GM19351 (cell line): ENCODE data around the gene TOM1L1.
"Not testable (repeated sequence)": the region's sequence is repeated elsewhere in the genome, so short reads cannot be mapped to it uniquely, and the experiment has no call there.

Source experiments
- ATAC-seq: cut with Tn5 transposase; IDR thresholded peaks from one replicate; pipeline ENCODE4 v1.9.1; 2021; ENCODE audit warnings: mild to moderate bottlenecking, moderate library complexity; ENCODE audit not compliant: unreplicated experiment

Gene TOM1L1, protein sequence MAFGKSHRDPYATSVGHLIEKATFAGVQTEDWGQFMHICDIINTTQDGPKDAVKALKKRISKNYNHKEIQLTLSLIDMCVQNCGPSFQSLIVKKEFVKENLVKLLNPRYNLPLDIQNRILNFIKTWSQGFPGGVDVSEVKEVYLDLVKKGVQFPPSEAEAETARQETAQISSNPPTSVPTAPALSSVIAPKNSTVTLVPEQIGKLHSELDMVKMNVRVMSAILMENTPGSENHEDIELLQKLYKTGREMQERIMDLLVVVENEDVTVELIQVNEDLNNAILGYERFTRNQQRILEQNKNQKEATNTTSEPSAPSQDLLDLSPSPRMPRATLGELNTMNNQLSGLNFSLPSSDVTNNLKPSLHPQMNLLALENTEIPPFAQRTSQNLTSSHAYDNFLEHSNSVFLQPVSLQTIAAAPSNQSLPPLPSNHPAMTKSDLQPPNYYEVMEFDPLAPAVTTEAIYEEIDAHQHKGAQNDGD

GRCh38 chr17:54900457-54901229, at the start of gene TOM1L1:
Gene TOM1L1, plus strand, starts transcription at chr17:54900852. Its CDS starts 14 bp downstream, at chr17:54900866.
- ATAC-seq: no peak

- no peak for ATAC-seq
Measured at GRCh38 chr17:54859187-54859586, 41.5 kb upstream of the TOM1L1 start.

GRCh38 chr17:54860617-54861470, 39.8 kb upstream of the TOM1L1 start:
- ATAC-seq: no peak

- no peak for ATAC-seq
Measured at GRCh38 chr17:54861471-54861983, 39.1 kb upstream of the TOM1L1 start.

GRCh38 chr17:54863176-54863575, 37.5 kb upstream of the TOM1L1 start:
- ATAC-seq: no peak

GRCh38 chr17:54864070-54864469, 36.6 kb upstream of the TOM1L1 start:
- ATAC-seq: no peak

DNA sequence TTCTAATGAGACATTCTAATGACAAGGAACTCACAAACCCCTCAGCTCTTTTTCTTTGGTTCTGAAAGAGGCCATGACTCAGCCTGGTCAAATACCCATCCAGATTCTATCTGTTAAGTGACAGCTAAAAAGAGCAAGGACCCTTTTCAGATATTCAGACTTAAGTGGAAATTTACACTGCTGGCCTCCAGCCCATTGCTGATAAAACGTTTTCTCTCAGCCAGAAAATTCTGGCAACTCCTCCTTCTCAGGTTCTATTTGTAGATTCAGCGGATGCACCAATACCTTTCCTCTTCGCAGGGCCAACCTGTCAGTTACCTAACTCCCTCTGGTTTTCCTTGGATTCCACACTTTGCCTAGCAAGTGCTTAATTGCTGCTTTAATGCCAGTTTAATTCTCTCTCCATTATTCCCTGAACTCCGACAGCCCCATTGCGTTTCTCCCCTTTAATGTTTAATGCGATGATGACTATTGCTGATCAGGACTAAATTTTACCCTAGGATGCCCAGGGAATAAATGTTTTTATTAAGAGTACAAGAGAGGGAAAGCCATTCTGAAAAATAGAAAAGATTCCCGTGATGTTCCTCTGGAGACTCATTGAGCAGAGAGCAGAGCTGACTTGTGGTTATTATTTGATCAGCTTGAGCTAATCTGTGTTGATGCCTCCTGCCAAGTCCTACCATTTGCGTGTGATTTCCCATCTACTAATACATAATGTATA, 35.9 kb upstream of the TOM1L1 start:
- ATAC-seq: no peak

GRCh38 chr17:54867634-54868033, 33.0 kb upstream of the TOM1L1 start:
- ATAC-seq: no peak

DNA sequence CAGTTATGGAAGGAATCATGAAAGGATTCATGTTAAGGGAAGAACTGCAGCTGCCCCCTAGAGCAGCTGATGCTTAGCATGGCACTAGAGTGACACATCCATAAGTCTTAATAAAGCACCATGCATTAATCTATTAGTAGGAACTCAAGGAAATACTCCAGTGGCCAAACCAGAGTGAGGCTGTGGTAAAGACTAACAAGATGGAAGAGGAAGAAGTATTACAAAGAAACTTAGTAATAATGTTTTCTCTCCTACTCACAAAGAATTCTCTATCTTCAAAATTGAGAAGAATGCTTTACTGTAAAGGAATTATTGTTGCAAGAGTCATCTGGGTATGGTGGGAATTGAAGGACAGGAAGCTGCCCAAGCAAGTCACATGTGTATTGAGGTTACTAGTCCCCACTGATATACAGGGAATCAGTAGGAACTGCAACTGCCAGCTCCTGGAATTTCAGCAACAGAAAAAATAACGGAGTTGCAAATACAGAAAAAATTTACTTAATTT, 29.9 kb upstream of the TOM1L1 start:
- ATAC-seq: no peak

- not testable (repeated sequence) for ATAC-seq
Measured at GRCh38 chr17:54875906-54876305, 24.7 kb upstream of the TOM1L1 start.

GRCh38 chr17:54876656-54877195, 23.9 kb upstream of the TOM1L1 start:
- ATAC-seq: no peak

- ATAC-seq: no peak
Measured at GRCh38 chr17:54881255-54881972, 19.2 kb upstream of the TOM1L1 start.

GRCh38 chr17:54882371-54882770, 18.3 kb upstream of the TOM1L1 start:
- no peak for ATAC-seq

DNA sequence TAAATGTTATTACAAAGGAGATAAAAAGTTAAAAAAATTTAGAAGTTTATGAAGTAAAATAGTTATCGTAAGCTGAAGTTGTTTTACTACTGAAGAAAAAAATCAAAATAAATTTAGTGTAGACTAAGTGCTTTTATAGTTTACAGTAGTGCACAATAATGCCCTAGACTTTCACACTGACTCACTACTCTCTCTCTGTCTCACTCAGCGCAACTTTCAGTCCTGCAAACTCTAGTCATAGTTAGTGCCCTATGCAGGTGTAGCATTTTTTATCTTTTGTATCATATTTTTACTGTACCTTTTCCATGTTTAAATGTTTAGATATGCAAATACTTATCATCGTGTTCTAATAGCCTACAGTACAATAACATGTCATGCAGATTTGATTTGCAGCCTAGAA, 17.7 kb upstream of the TOM1L1 start:
- peak; percentile 91 for ATAC-seq

DNA sequence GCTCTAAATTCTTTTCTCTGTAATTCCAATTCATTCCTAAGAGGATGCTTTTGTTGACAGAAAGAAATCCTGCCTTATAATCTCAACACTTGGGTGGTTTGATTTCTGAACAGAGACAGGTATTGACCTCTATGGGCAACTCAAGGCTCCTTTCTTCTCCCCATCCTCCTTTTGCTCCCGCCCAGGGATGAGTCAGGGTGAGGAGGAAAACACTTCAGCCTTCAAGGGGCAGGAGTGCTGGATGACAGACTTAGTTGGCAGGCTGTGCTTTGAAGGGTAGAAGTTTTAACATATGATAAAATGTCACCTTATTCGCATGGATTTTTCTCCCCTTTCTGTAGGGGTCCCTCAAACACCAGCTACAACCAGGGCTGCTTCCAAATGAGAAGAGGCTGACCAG, 16.7 kb upstream of the TOM1L1 start:
- ATAC-seq: no peak

DNA sequence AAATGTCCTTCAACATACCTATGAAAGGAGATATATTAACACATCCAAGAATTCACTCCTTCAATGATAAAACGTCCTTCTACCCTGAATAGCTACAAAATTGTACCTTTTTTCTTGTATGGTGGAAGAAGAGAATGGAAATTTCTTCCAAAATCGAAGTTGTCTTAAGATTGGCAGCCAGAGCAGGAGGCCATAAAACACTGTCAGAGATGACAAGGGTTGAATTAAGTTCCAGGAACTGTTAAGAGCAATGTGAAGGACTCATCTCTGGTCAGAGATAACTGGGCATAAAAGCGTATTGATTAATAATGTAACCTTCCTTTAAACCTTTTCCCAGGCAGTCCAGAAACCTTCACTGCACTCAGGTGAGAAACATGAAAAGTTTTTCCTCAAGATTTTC, 12.9 kb upstream of the TOM1L1 start:
- no peak for ATAC-seq

DNA sequence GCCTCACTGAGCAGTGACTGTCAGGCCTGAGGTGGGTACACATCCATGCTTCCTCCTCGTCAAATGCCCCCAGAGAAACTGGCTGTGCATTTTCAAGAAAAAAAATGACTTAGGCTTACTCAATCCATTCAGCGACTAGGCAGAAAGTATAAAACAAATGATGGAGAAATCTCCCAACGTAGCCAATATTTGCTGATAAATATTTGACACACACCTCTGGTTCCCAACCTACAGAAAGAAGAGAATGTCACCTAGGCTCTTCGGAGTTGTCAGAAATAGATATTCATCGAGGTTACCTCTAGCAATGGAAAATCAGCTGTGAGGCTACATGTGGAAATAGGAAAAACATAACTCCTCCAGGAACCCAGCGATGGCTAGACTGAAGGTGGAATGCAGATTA, 12.4 kb upstream of the TOM1L1 start:
- no peak for ATAC-seq

GRCh38 chr17:54888981-54889380, 11.7 kb upstream of the TOM1L1 start:
- ATAC-seq: no peak

DNA sequence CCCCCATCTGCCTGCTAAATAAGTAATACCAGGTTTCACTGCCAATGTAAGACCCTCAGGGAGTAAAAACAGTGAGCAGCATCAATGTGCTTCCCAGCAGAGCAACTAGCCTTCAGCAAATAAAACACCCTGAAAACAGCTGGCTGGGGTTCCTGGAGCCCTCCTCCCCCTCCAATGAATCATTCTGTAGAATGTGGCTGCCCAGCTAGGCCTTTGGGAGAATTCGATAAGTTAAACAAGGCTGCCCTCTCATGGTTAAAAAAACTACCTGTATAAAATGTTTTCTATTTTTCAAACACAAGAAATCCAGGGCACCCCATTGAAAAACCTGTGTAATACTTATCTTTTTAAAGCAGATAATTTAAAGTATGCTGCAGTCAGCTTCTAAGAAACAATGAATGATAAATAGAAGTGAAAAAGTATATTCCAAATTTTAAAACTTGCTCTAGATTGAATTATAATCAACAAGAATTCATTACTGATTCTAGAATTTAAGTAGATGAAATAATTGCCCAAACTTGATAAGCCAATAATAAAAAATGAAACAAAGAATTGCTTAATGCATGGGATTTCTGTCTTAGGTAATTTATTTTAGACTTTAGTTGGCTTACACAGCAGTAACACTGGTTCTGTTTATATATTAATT, 9.4 kb upstream of the TOM1L1 start:
- peak; percentile 57 for ATAC-seq
